Loucy (cell line): ENCODE measurements around the gene TAB3.

ENCODE experiments used
- H2AFZ ChIP-seq: fragments of 200-600 bp; sonication (generic); 2 replicates; pipeline ENCODE4 v1.6.0; 2016; ENCODE audit warnings: antibody characterized with exemption, mild to moderate bottlenecking, low read length, moderate library complexity
- H3F3A ChIP-seq: fragments of 200-600 bp; 2 replicates; pipeline ENCODE4 v1.6.0; 2016; ENCODE audit warnings: antibody characterized with exemption, low read depth, mild to moderate bottlenecking
- H3K27me3 ChIP-seq: fragments of 200-600 bp; sonication (generic); 2 replicates; pipeline ENCODE4 v1.6.1; 2014; ENCODE audit warnings: low read length, mild to moderate bottlenecking; ENCODE audit not compliant: insufficient read depth, poor library complexity, severe bottlenecking
- H3K36me3 ChIP-seq: fragments of 200-600 bp; sonication (generic); 2 replicates; pipeline ENCODE4 v1.6.1; 2016; ENCODE audit warnings: low read length; ENCODE audit not compliant: insufficient read depth
- H3K4me1 ChIP-seq: fragments of 200-600 bp; sonication (generic); 2 replicates; pipeline ENCODE4 v1.5.1; 2014; ENCODE audit warnings: low read length, mild to moderate bottlenecking; ENCODE audit not compliant: insufficient read depth, poor library complexity, severe bottlenecking
- H3K4me2 ChIP-seq: fragments of 200-600 bp; sonication (generic); 2 replicates; pipeline ENCODE4 v1.6.0; 2014; ENCODE audit warnings: antibody characterized with exemption, low read length, low read depth, mild to moderate bottlenecking; ENCODE audit not compliant: poor library complexity, severe bottlenecking
- H3K4me3 ChIP-seq: fragments of 200-600 bp; sonication (generic); 2 replicates; pipeline ENCODE4 v1.5.1; 2014; ENCODE audit warnings: low read length, mild to moderate bottlenecking, mixed read lengths; ENCODE audit not compliant: poor library complexity, severe bottlenecking
- H3K79me2 ChIP-seq: fragments of 200-600 bp; sonication (generic); 2 replicates; pipeline ENCODE4 v1.6.1; 2014; ENCODE audit warnings: low read length; ENCODE audit not compliant: insufficient read depth
- H3K9ac ChIP-seq: fragments of 200-600 bp; sonication (generic); 2 replicates; pipeline ENCODE4 v1.6.0; 2014; ENCODE audit warnings: mild to moderate bottlenecking, low read depth, low read length, moderate library complexity; ENCODE audit not compliant: poor library complexity, severe bottlenecking
- H3K9me2 ChIP-seq: fragments of 200-600 bp; sonication (generic); replicated peaks from 2 replicates; pipeline ENCODE4 v1.6.1; 2016; ENCODE audit warnings: low read depth, low read length, mixed read lengths
- H3K9me3 ChIP-seq: fragments of 200-600 bp; sonication (generic); 2 replicates; pipeline ENCODE4 v1.6.1; 2014; ENCODE audit warnings: mild to moderate bottlenecking, antibody characterized with exemption, low read length, low read depth; ENCODE audit not compliant: insufficient read depth
- H4K20me1 ChIP-seq: fragments of 200-600 bp; sonication (generic); 2 replicates; pipeline ENCODE4 v1.6.0; 2014; ENCODE audit warnings: antibody characterized with exemption, low read length, mild to moderate bottlenecking; ENCODE audit not compliant: insufficient read depth, poor library complexity, severe bottlenecking
- EZH2phosphoT487 ChIP-seq: fragments of 200-600 bp; IDR thresholded peaks from 2 replicates; pipeline ENCODE4 v1.6.1; 2018; ENCODE audit warnings: antibody characterized with exemption, mild to moderate bottlenecking, moderate library complexity, borderline replicate concordance
- TF ChIP-seq, protein P1 (sequence below): fragments of 200-600 bp; sonication (generic); conservative IDR thresholded peaks from 2 replicates; pipeline ENCODE4 v1.5.1; 2014; ENCODE audit warnings: mild to moderate bottlenecking, antibody characterized with exemption, low read length

Gene TAB3

DNA sequence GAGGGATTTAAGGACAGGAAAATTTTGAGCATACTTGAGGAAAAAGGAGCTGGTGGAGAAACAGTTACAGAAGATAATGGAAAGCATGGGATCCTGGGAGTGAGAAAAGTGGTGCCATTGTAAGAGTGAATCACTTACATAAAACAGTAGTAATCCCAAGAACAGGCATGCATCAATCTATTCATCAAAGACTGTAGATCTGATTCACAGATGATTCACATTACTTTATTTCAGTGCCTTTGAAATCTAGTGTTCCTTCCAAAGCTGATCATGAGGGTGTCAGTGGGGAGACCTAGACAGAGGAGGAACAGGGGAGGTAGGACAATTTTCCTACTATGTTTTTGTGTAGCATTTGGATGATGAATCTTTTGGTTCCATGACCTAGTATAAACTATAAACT, 102.7 kb downstream of the TAB3 start:
- no peaks in the 10 kb centered on the region for H3K9me2 ChIP-seq
- no peaks in the 10 kb centered on the region for H3K79me2 ChIP-seq
- H3K9ac ChIP-seq = no peak overlapping the region
- no peaks in the 10 kb centered on the region for H3K4me1 ChIP-seq
- H2AFZ ChIP-seq = no peak overlapping the region
- no peaks in the 10 kb centered on the region for H3K27me3 ChIP-seq
- no peaks in the 10 kb centered on the region for H3F3A ChIP-seq
- H3K36me3 ChIP-seq = no peaks in the 10 kb centered on the region
- H3K4me2 ChIP-seq = no peak overlapping the region
- no peaks in the 10 kb centered on the region for H4K20me1 ChIP-seq
- H3K4me3 ChIP-seq = no peak overlapping the region
- TF ChIP-seq, protein P1, sequence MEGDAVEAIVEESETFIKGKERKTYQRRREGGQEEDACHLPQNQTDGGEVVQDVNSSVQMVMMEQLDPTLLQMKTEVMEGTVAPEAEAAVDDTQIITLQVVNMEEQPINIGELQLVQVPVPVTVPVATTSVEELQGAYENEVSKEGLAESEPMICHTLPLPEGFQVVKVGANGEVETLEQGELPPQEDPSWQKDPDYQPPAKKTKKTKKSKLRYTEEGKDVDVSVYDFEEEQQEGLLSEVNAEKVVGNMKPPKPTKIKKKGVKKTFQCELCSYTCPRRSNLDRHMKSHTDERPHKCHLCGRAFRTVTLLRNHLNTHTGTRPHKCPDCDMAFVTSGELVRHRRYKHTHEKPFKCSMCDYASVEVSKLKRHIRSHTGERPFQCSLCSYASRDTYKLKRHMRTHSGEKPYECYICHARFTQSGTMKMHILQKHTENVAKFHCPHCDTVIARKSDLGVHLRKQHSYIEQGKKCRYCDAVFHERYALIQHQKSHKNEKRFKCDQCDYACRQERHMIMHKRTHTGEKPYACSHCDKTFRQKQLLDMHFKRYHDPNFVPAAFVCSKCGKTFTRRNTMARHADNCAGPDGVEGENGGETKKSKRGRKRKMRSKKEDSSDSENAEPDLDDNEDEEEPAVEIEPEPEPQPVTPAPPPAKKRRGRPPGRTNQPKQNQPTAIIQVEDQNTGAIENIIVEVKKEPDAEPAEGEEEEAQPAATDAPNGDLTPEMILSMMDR = no peak
- no peak for TF ChIP-seq EZH2phosphoT487
- no peaks in the 10 kb centered on the region for H3K9me3 ChIP-seq

GRCh38 chrX:30781711-30782444, 107.2 kb downstream of the TAB3 start:
- no peaks in the 10 kb centered on the region for H3K27me3 ChIP-seq
- H3K9ac ChIP-seq = no peak overlapping the region
- no peaks in the 10 kb centered on the region for H3K36me3 ChIP-seq
- H3K4me1 ChIP-seq = no peaks in the 10 kb centered on the region
- H3K4me3 ChIP-seq = no peak overlapping the region
- no peak overlapping the region for H2AFZ ChIP-seq
- TF ChIP-seq EZH2phosphoT487 = no peak
- TF ChIP-seq, protein P1 = no peak
- no peaks in the 10 kb centered on the region for H3F3A ChIP-seq
- no peak overlapping the region for H3K4me2 ChIP-seq
- no peaks in the 10 kb centered on the region for H4K20me1 ChIP-seq
- no peaks in the 10 kb centered on the region for H3K9me3 ChIP-seq
- H3K9me2 ChIP-seq = no peaks in the 10 kb centered on the region
- no peaks in the 10 kb centered on the region for H3K79me2 ChIP-seq

- Histone ChIP-seq H3K9me3 (no peaks in the 10 kb centered on the region), H3K4me2 (no peak overlapping the region), H3F3A (no peaks in the 10 kb centered on the region), H4K20me1 (no peaks in the 10 kb centered on the region), H3K36me3 (no peaks in the 10 kb centered on the region), H3K79me2 (no peaks in the 10 kb centered on the region), H3K4me1 (no peaks in the 10 kb centered on the region), H3K4me3 (no peak overlapping the region), H2AFZ (no peak overlapping the region), H3K27me3 (no peaks in the 10 kb centered on the region), H3K9ac (no peak overlapping the region), H3K9me2 (no peaks in the 10 kb centered on the region)
- TF ChIP-seq EZH2phosphoT487 = no peak
- TF ChIP-seq, protein P1 = no peak
These were observed 109.5 kb downstream of the TAB3 start for GRCh38 chrX:30779453-30780030.
